Measurements from ENCODE around the gene SEC23A.
"Not testable (repeated sequence)": the region's sequence is repeated elsewhere in the genome, so short reads cannot be mapped to it uniquely, and the experiment has no call there.

SEC23A gene

GRCh38 chr14:39140170-39140569 is 37.1 kb upstream of the SEC23A start:
- no peaks in the 10 kb centered on the region for H4K20me1 ChIP-seq (ENCODE audit: insufficient read depth, low read length, poor library complexity, severe bottlenecking)
- no peak overlapping the region for H3K4me3 ChIP-seq (ENCODE audit: low read length, poor library complexity, severe bottlenecking)
- no peak overlapping the region for H3K9ac ChIP-seq (ENCODE audit: low read depth, low read length, poor library complexity, severe bottlenecking)
- no peak for TF ChIP-seq EZH2phosphoT487 (IDR thresholded peaks at IDR 0.05; ENCODE audit: borderline replicate concordance)
- TF ChIP-seq, protein P1, sequence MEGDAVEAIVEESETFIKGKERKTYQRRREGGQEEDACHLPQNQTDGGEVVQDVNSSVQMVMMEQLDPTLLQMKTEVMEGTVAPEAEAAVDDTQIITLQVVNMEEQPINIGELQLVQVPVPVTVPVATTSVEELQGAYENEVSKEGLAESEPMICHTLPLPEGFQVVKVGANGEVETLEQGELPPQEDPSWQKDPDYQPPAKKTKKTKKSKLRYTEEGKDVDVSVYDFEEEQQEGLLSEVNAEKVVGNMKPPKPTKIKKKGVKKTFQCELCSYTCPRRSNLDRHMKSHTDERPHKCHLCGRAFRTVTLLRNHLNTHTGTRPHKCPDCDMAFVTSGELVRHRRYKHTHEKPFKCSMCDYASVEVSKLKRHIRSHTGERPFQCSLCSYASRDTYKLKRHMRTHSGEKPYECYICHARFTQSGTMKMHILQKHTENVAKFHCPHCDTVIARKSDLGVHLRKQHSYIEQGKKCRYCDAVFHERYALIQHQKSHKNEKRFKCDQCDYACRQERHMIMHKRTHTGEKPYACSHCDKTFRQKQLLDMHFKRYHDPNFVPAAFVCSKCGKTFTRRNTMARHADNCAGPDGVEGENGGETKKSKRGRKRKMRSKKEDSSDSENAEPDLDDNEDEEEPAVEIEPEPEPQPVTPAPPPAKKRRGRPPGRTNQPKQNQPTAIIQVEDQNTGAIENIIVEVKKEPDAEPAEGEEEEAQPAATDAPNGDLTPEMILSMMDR (conservative IDR thresholded peaks at IDR 0.05; ENCODE audit: low read length) = no peak
- H3F3A ChIP-seq (ENCODE audit: low read depth) = no peaks in the 10 kb centered on the region
- H3K9me2 ChIP-seq (replicated peaks; ENCODE audit: low read depth, low read length) = no peaks in the 10 kb centered on the region
- no peaks in the 10 kb centered on the region for H3K4me1 ChIP-seq (ENCODE audit: insufficient read depth, low read length, poor library complexity, severe bottlenecking)
- H3K27me3 ChIP-seq (ENCODE audit: insufficient read depth, low read length, poor library complexity, severe bottlenecking) = no peaks in the 10 kb centered on the region
- H3K9me3 ChIP-seq (ENCODE audit: insufficient read depth, low read depth, low read length) = peaks cover 3% of the 10 kb centered on the region; the same call in 1 of the 2 replicates
- H3K79me2 ChIP-seq (ENCODE audit: insufficient read depth, low read length) = no peaks in the 10 kb centered on the region
- H2AFZ ChIP-seq (ENCODE audit: low read length) = no peak overlapping the region
- H3K4me2 ChIP-seq (ENCODE audit: low read depth, low read length, poor library complexity, severe bottlenecking) = no peak overlapping the region
- H3K36me3 ChIP-seq (ENCODE audit: insufficient read depth, low read length) = peaks cover 25% of the 10 kb centered on the region; the same call in 1 of the 2 replicates

- peaks cover 3% of the 10 kb centered on the region; the same call in 1 of the 2 replicates for H3K9me3 ChIP-seq (ENCODE audit: insufficient read depth, low read depth, low read length)
- H3K4me3 ChIP-seq (ENCODE audit: low read length, poor library complexity, severe bottlenecking) = no peak overlapping the region
- peaks cover 35% of the 10 kb centered on the region for H3K36me3 ChIP-seq (ENCODE audit: insufficient read depth, low read length)
- H3K4me2 ChIP-seq (ENCODE audit: low read depth, low read length, poor library complexity, severe bottlenecking) = no peak overlapping the region
- H3K79me2 ChIP-seq (ENCODE audit: insufficient read depth, low read length) = no peaks in the 10 kb centered on the region
- no peak overlapping the region for H3K9ac ChIP-seq (ENCODE audit: low read depth, low read length, poor library complexity, severe bottlenecking)
- H3K9me2 ChIP-seq (replicated peaks; ENCODE audit: low read depth, low read length) = no peaks in the 10 kb centered on the region
- no peak overlapping the region for H2AFZ ChIP-seq (ENCODE audit: low read length)
- H3K27me3 ChIP-seq (ENCODE audit: insufficient read depth, low read length, poor library complexity, severe bottlenecking) = no peaks in the 10 kb centered on the region
- TF ChIP-seq, protein P1 (conservative IDR thresholded peaks at IDR 0.05; ENCODE audit: low read length) = no peak
- H4K20me1 ChIP-seq (ENCODE audit: insufficient read depth, low read length, poor library complexity, severe bottlenecking) = no peaks in the 10 kb centered on the region
- H3K4me1 ChIP-seq (ENCODE audit: insufficient read depth, low read length, poor library complexity, severe bottlenecking) = no peaks in the 10 kb centered on the region
- H3F3A ChIP-seq (ENCODE audit: low read depth) = no peaks in the 10 kb centered on the region
Observed at GRCh38 chr14:39138440-39138839, 35.4 kb upstream of the SEC23A start.

DNA sequence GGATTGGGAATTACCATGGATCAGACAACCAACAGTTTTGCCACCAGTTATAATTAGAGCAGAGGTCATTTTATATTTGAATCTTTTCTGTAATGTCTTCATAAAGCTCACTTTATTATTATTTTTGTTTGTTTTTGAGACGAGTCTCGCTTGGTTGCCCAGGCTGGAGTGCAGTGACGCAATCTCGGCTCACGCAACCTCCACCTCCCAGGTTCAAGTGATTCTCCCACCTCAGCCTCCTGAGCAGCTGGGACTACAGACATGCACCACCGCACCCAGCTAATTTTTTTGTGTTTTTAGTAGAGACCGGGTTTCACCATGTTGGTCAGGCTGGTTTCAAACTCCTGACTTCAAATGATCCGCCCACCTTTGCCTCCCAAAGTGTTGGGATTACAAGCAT is 34.8 kb upstream of the SEC23A start:
- H2AFZ ChIP-seq (ENCODE audit: low read length); H3F3A ChIP-seq (ENCODE audit: low read depth); H3K4me1 ChIP-seq (ENCODE audit: insufficient read depth, low read length, poor library complexity, severe bottlenecking); H3K4me3 ChIP-seq (ENCODE audit: low read length, poor library complexity, severe bottlenecking); H3K79me2 ChIP-seq (ENCODE audit: insufficient read depth, low read length); H4K20me1 ChIP-seq (ENCODE audit: insufficient read depth, low read length, poor library complexity, severe bottlenecking); H3K27me3 ChIP-seq (ENCODE audit: insufficient read depth, low read length, poor library complexity, severe bottlenecking); H3K9me2 ChIP-seq (replicated peaks; ENCODE audit: low read depth, low read length); H3K4me2 ChIP-seq (ENCODE audit: low read depth, low read length, poor library complexity, severe bottlenecking); H3K9ac ChIP-seq (ENCODE audit: low read depth, low read length, poor library complexity, severe bottlenecking); H3K9me3 ChIP-seq (ENCODE audit: insufficient read depth, low read depth, low read length): not testable (repeated sequence)
- peaks cover 35% of the 10 kb centered on the region for H3K36me3 ChIP-seq (ENCODE audit: insufficient read depth, low read length)

DNA sequence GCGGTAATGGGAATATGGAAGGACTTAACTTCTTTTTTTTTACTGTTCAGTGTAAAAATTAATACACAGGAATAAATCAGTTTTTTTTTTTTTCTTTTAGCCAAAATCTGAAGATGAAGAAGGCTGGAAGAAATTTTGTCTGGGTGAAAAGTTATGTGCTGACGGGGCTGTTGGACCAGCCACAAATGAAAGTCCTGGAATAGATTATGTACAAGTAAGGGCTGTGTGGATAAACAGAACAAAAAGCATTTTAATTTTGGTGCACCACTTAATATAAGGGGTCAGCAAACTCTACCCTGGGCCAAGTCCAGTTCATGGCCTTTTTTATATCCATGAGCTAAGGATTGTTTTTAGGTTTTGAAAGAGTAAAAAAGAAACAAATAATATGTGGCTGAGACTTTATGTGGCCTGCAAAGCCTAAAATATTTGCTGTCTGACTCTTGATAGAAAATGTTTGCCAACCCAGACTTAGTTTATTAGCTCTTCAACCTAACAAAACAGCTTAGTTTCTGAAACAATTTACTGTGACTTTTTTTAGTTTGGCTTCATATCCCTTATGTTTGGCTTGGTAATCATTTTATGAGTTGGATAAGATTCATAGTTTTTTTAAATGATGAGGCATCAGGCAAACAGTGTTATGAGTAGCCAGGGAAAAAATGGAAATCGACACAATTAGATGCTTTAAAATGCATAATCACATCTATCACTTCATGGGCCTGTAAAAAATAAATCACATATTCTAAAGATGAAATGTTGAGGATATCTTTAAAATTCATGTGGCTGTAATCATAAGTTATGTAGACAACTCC is 19.5 kb upstream of the SEC23A start:
- no peaks in the 10 kb centered on the region for H3F3A ChIP-seq (ENCODE audit: low read depth)
- peaks cover 19% of the 10 kb centered on the region; the same call in 1 of the 2 replicates for H3K36me3 ChIP-seq (ENCODE audit: insufficient read depth, low read length)
- H3K4me2 ChIP-seq (ENCODE audit: low read depth, low read length, poor library complexity, severe bottlenecking) = no peak overlapping the region
- no peaks in the 10 kb centered on the region for H3K9me3 ChIP-seq (ENCODE audit: insufficient read depth, low read depth, low read length)
- H4K20me1 ChIP-seq (ENCODE audit: insufficient read depth, low read length, poor library complexity, severe bottlenecking) = no peaks in the 10 kb centered on the region
- no peak overlapping the region for H3K4me3 ChIP-seq (ENCODE audit: low read length, poor library complexity, severe bottlenecking)
- no peaks in the 10 kb centered on the region for H3K27me3 ChIP-seq (ENCODE audit: insufficient read depth, low read length, poor library complexity, severe bottlenecking)
- H3K9me2 ChIP-seq (replicated peaks; ENCODE audit: low read depth, low read length) = no peaks in the 10 kb centered on the region
- H3K9ac ChIP-seq (ENCODE audit: low read depth, low read length, poor library complexity, severe bottlenecking) = no peak overlapping the region
- H3K79me2 ChIP-seq (ENCODE audit: insufficient read depth, low read length) = no peaks in the 10 kb centered on the region
- no peaks in the 10 kb centered on the region for H3K4me1 ChIP-seq (ENCODE audit: insufficient read depth, low read length, poor library complexity, severe bottlenecking)
- H2AFZ ChIP-seq (ENCODE audit: low read length) = no peak overlapping the region
- TF ChIP-seq, protein P1 (conservative IDR thresholded peaks at IDR 0.05; ENCODE audit: low read length) = no peak
- no peak for TF ChIP-seq EZH2phosphoT487 (IDR thresholded peaks at IDR 0.05; ENCODE audit: borderline replicate concordance)
